ENCODE results near the gene LINGO1. TPM values are rescaled to one million over a fixed set of nuclear protein-coding genes. Genes with fewer than 3 reads are reported as not detected.
A peak's percentile ranks its signal among the peaks of the same experiment; 100 is the strongest.

LINGO1 gene
- total and polyA plus RNA-seq, 2 of the 8 experiments (the other 6 are each of a cell fraction or from before 2014, with no cell fraction given): 57.1 to 114 TPM

DNA sequence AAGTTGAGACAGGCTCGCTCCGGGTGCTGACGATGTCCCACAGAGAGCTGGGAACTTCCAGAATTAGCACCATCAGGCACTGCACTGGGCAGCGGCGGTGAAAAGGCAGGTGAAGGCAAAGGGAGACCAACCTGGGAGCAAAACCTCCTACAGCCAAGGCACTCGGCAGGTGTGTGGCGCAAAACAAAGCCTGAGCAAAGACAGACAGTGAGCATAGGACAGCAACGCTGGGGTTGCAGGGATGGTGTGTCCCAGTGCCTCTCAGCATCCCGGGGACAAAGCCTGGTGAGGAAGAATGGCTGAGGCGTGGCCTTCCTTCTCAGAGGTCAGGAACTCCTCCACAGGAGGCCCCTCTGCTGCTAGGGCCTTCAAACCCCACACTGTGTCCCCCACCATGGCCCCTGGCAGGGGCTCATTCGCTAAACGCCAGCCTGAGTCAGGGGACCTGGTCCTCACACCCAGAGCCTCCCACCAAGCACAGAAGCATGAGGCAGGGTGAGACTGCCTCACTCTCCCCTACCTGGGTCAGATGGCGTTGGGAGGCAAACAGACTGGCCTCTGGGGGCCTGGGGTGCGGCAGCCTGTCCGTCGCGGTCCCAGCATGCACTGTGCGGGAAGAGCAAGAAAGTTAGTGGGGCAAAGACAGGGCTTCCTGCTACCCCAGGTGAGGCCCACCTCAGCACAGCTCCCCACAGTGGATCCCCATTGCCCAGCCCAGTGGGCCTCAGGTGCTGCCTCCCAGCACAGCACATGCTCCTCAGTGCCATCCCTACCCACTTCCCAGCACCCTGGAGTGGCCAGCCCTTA, 44.1 kb upstream of the LINGO1 start:
- Histone ChIP-seq H3K79me1 (ENCODE audit: low read depth, low read length) (no peaks in the 10 kb centered on the region), H3K4me2 (ENCODE audit: insufficient read depth in 1 of 2, low read depth in 2 of 2, low read length in 2 of 2) (no peak overlapping the region), H3K4ac (replicated peaks; ENCODE audit: insufficient read length, low read depth, low read length) (peak overlapping the region; percentile 62), H4K91ac (replicated peaks; ENCODE audit: insufficient read length, low read length) (no peak overlapping the region), H3K23me2 (ENCODE audit: low read depth, low read length) (no peaks in the 10 kb centered on the region), H2AFZ (ENCODE audit: low read length) (no peak overlapping the region), H2BK5ac (ENCODE audit: low read depth, low read length) (peak overlapping the region; percentile 24; the same call in 1 of the 2 replicates), H3K27me3 (replicated peaks in 1 of 4; ENCODE audit: control insufficient read depth in 3 of 4, extremely low read depth in 1 of 4, insufficient read depth in 3 of 4, low read length in 3 of 4) (no peaks in the 10 kb centered on the region), H3K36me3 (ENCODE audit: control insufficient read depth in 2 of 4, insufficient read depth in 4 of 4, low read length in 3 of 4) (no peaks in the 10 kb centered on the region), H2BK120ac (replicated peaks; ENCODE audit: low read depth, low read length) (no peak overlapping the region), H4K20me1 (replicated peaks in 1 of 2; ENCODE audit: control insufficient read depth in 1 of 2, insufficient read depth in 2 of 2, low read length in 2 of 2) (no peaks in the 10 kb centered on the region), H3K56ac (replicated peaks; ENCODE audit: insufficient read length, low read depth, low read length) (no peak overlapping the region), H2BK15ac (ENCODE audit: low read length) (0 out of 2 replicates have a peak overlapping the region, but pooled peaks have one; percentile 8), H3K14ac (ENCODE audit: insufficient read length) (no peak overlapping the region), H3K9ac (replicated peaks in 1 of 4; ENCODE audit: extremely low read depth in 1 of 4, low read depth in 3 of 4, low read length in 3 of 4) (no peak overlapping the region), H4K5ac (ENCODE audit: insufficient read length, low read depth, low read length) (no peak overlapping the region), H3K27ac (ENCODE audit: low read depth, low read length) (no peak overlapping the region), H2BK20ac (ENCODE audit: low read length) (no peak overlapping the region), H2BK12ac (ENCODE audit: low read depth, low read length) (peak overlapping the region; percentile 9; the same call in 1 of the 2 replicates), H3K18ac (ENCODE audit: extremely low read depth, low read length) (0 out of 2 replicates have a peak overlapping the region, but pooled peaks have one; percentile 28), H3K9me3 (ENCODE audit: insufficient read depth in 2 of 2, low read depth in 1 of 2, low read length in 1 of 2) (no peaks in the 10 kb centered on the region), H3K4me1 (replicated peaks in 1 of 4; ENCODE audit: control insufficient read depth in 3 of 4, insufficient read depth in 4 of 4, low read length in 3 of 4) (peaks cover 0 to 4% (median 0%) of the 10 kb centered on the region in 4 experiments; a peak in 3 of 7 replicates), H2AK5ac (ENCODE audit: low read depth, low read length) (no peak overlapping the region), H3K23ac (ENCODE audit: insufficient read length) (no peak overlapping the region), H4K8ac (ENCODE audit: extremely low read depth, insufficient read depth, low read length) (no peak overlapping the region; the same call in 1 of the 2 replicates), H3K79me2 (ENCODE audit: control insufficient read depth in 1 of 2, insufficient read depth in 2 of 2, low read length in 2 of 2) (no peaks in the 10 kb centered on the region), H3K4me3 (ENCODE audit: extremely low read depth in 1 of 4, insufficient read depth in 2 of 4, low read depth in 3 of 4, low read length in 4 of 4) (no peak overlapping the region)
- POLR2A ChIA-PET (ENCODE audit: partially characterized antibody): no interaction called here
- TF ChIP-seq YY1 (IDR thresholded peaks at IDR 0.05; ENCODE audit: low read depth, low read length) (no peak), POLR2AphosphoS5 (IDR thresholded peaks at IDR 0.05; ENCODE audit: low read depth, low read length) (no peak)
- CTCF ChIA-PET (ENCODE audit: partially characterized antibody): interaction anchor here (0.6 to 1.7 kb wide), 7 partner anchors 7 to 145 kb away, joined by 3 to 8 read pairs (median 3); partner anchors contain the start of gene LINGO1
- FAIRE-seq (no peak), DNase-seq (ENCODE audit: low read depth in 1 of 2, low spot score in 2 of 2) (no peak)
- 86% methylated on average over 16 of the region's 18 CpGs; no CpG with 5 or more reads in 1 of the 2 experiments for WGBS, 2 experiments (ENCODE audit: extremely low coverage in 1 of 2, insufficient coverage in 1 of 2, insufficient read length in 1 of 2, insufficient replicate concordance in 2 of 2, low coverage in 1 of 2, low lambda C conversion rate in 2 of 2, missing lambda C conversion rate in 1 of 2)

Measured in H1 (cell line).